ENCODE data around the gene TNRC6B.
"Not testable (repeated sequence)": the region's sequence is repeated elsewhere in the genome, so short reads cannot be mapped to it uniquely, and the experiment has no call there.

Gene TNRC6B

GRCh38 chr22:40183603-40184002 is 5.9 kb downstream of the TNRC6B start:
- not testable (repeated sequence) for DNase-seq

GRCh38 chr22:40187389-40187788 is 9.7 kb downstream of the TNRC6B start:
- no peak for DNase-seq

GRCh38 chr22:40189997-40190396 is 12.3 kb downstream of the TNRC6B start:
- no peak for DNase-seq

GRCh38 chr22:40190501-40190900 is 12.8 kb downstream of the TNRC6B start:
- no peak for DNase-seq

- no peak for DNase-seq
Measured at GRCh38 chr22:40193429-40194421, 16.0 kb downstream of the TNRC6B start.

- no peak for DNase-seq
Measured at GRCh38 chr22:40194656-40195055, 16.9 kb downstream of the TNRC6B start.

GRCh38 chr22:40196628-40197360 is 19.1 kb downstream of the TNRC6B start:
- DNase-seq = peak; percentile 77

- not testable (repeated sequence) for DNase-seq
Measured at GRCh38 chr22:40197421-40197820, 19.7 kb downstream of the TNRC6B start.

GRCh38 chr22:40198733-40199132 is 21.0 kb downstream of the TNRC6B start:
- no peak for DNase-seq

- DNase-seq = no peak
Measured at GRCh38 chr22:40199223-40199622, 21.5 kb downstream of the TNRC6B start.

GRCh38 chr22:40199852-40200251 is 22.1 kb downstream of the TNRC6B start:
- DNase-seq = no peak

GRCh38 chr22:40200795-40201530 is 23.2 kb downstream of the TNRC6B start:
- DNase-seq = no peak

- DNase-seq = no peak
Measured at GRCh38 chr22:40202225-40202944, 24.7 kb downstream of the TNRC6B start.

GRCh38 chr22:40203572-40203971 is 25.8 kb downstream of the TNRC6B start:
- peak; percentile 55 for DNase-seq

GRCh38 chr22:40204321-40205116 is 26.8 kb downstream of the TNRC6B start:
- no peak for DNase-seq

- no peak for DNase-seq
Measured at GRCh38 chr22:40206561-40206960, 28.8 kb downstream of the TNRC6B start.

- DNase-seq = peak; percentile 48
Measured at GRCh38 chr22:40210818-40211217, 33.1 kb downstream of the TNRC6B start.

GRCh38 chr22:40211476-40212054 is 33.8 kb downstream of the TNRC6B start:
- no peak for DNase-seq

GRCh38 chr22:40212121-40212520 is 34.4 kb downstream of the TNRC6B start:
- no peak for DNase-seq

GRCh38 chr22:40213478-40213877 is 35.8 kb downstream of the TNRC6B start:
- DNase-seq = no peak

- no peak for DNase-seq
Measured at GRCh38 chr22:40215266-40215665, 37.5 kb downstream of the TNRC6B start.
